Sigmoid colon (tissue), 7 donors: ENCODE data around the gene PPP4C. TPM values are rescaled to one million over a fixed set of nuclear protein-coding genes. Genes with fewer than 3 reads are reported as not detected.

Experiments
- DNase-seq: peaks from one replicate; pipeline ENCODE4 v3.0.0-alpha.2; 2019
- H3K27ac ChIP-seq, 4 donors: fragments of 200-600 bp; sonication (generic); one replicate each; pipeline ENCODE4 v1.5.1; 2016 to 2019; ENCODE audit warnings: mild to moderate bottlenecking in 1 of 4
- H3K27me3 ChIP-seq, 3 donors: fragments of 200-600 bp; sonication (generic); one replicate each; pipeline ENCODE4 v1.5.1; 2019; ENCODE audit warnings: mild to moderate bottlenecking in 1 of 3
- H3K36me3 ChIP-seq, 4 donors: fragments of 200-600 bp; sonication (generic); one replicate each; pipeline ENCODE4 v1.5.1; 2016 to 2019
- H3K4me1 ChIP-seq, 4 donors: fragments of 200-600 bp; sonication (generic); one replicate each; pipeline ENCODE4 v1.5.1; 2017 to 2019
- H3K4me3 ChIP-seq, 4 donors: fragments of 200-600 bp; sonication (generic); one replicate each; pipeline ENCODE4 v1.5.1; 2017 to 2019; ENCODE audit warnings: mild to moderate bottlenecking in 2 of 4, moderate library complexity in 1 of 4
- H3K9me3 ChIP-seq, 4 donors: fragments of 200-600 bp in 3 of 4; sonication (generic) in 3 of 4; one replicate each; pipeline versions ENCODE4 v1.5.1 to v1.6.1; 2013 to 2019
- EP300 ChIP-seq, 4 donors: sonication (generic); formaldehyde crosslinking; IDR thresholded peaks; one replicate each; pipeline ENCODE4 v1.6.1; 2017; ENCODE audit warnings: antibody characterized with exemption in 4 of 4
- POLR2A ChIP-seq, 2 donors: fragments of 450-650 bp; IDR thresholded peaks; one replicate each; pipeline ENCODE4 v1.6.1; 2016; ENCODE audit warnings: antibody characterized with exemption in 2 of 2, mild to moderate bottlenecking in 2 of 2, moderate library complexity in 2 of 2
- POLR2AphosphoS5 ChIP-seq, 4 donors: sonication (generic); formaldehyde crosslinking; IDR thresholded peaks; one replicate each; pipeline ENCODE4 v1.6.1; 2017; ENCODE audit warnings: antibody characterized with exemption in 4 of 4
- WGBS, 2 donors: extraction: QIAGEN DNeasy Blood & Tissue Kit; methylation state at CpG; one replicate each; pipeline ENCODE4 v1.1.7; 2013; 5-methylcytosine and 5-hydroxymethylcytosine counted together
- intact Hi-C: fragments of 100-400 bp; cut with DNase I; formaldehyde crosslinking; loops from one replicate; pipeline ENCODE4 v1.15.1; 2023
- polyA plus RNA-seq, 3 donors: library from polyadenylated mRNA; stranded (reverse); fragments of 200-250 nt; gene quantifications; one replicate each; pipeline ENCODE4 v1.2.3, GENCODE V29; 2013
- total RNA-seq, 4 donors: library from RNA; depleted of rRNA; stranded (reverse); fragments of >200 nt; gene quantifications; one replicate each; pipeline ENCODE4 v1.1.0, GENCODE V29; 2016
- TF ChIP-seq, protein P1 (sequence below), 4 experiments: fragments of 450-650 bp in 3 of 4; fragments of 200-600 bp in 1 of 4; IDR thresholded peaks; one replicate each; pipeline ENCODE4 v1.5.1; 2016 to 2019; ENCODE audit warnings: antibody characterized with exemption in 4 of 4, mild to moderate bottlenecking in 3 of 4, moderate library complexity in 2 of 4
- donor health status: healthy with polysubstance abuse.
- donor health status: Bipolar disorder and iron deficiency.
- donor health status: healthy.

PPP4C gene
- total and polyA plus RNA-seq, 7 donors: 39.2 to 155 (median 45.6) TPM

DNA sequence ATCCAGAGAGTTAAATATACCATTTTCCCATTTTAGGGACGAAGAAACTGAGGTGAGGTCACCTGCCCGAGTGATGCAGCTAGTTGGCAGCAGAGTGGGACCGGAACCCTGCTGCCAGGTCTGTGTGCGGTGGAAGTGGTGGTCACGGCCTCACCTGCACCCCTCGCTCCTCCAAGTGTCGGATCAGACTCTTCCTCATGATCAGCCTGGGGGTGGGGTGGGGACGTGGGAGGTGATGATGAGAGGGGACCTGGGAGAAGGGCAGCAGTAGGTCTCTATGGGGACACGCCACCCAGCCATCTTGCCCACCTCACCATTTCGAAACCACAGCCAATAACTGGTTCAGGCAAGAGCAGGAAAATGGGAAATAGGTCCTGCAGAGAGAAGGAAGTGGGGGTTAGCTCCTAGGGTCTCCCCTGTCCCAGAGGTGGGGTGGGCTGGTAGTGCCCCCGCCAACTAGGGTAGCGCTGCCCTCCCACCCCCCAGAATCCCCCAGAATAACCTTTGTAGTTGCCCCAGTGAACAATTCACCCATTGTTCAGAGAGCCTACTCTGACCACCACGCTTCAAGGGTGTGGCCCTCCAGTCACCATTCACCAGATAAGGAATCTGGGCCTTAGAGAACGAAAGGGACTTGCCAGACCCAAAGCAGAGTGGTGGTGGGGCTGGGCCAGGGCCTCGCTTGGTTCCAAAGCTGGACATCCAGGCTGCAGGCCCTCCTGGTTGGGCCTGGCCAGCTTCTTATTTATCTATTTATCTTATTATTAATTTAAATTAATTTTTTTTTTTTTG is 32.5 kb downstream of the PPP4C start:
- 75 to 87% methylated on average over 15 of the region's 15 CpGs for WGBS, 2 donors
- TF ChIP-seq POLR2A (IDR thresholded peaks at IDR 0.05): no peak
- TF ChIP-seq, protein P1, sequence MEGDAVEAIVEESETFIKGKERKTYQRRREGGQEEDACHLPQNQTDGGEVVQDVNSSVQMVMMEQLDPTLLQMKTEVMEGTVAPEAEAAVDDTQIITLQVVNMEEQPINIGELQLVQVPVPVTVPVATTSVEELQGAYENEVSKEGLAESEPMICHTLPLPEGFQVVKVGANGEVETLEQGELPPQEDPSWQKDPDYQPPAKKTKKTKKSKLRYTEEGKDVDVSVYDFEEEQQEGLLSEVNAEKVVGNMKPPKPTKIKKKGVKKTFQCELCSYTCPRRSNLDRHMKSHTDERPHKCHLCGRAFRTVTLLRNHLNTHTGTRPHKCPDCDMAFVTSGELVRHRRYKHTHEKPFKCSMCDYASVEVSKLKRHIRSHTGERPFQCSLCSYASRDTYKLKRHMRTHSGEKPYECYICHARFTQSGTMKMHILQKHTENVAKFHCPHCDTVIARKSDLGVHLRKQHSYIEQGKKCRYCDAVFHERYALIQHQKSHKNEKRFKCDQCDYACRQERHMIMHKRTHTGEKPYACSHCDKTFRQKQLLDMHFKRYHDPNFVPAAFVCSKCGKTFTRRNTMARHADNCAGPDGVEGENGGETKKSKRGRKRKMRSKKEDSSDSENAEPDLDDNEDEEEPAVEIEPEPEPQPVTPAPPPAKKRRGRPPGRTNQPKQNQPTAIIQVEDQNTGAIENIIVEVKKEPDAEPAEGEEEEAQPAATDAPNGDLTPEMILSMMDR (IDR thresholded peaks at IDR 0.05): no peak
- TF ChIP-seq POLR2AphosphoS5 (IDR thresholded peaks at IDR 0.05): no peak
- no peak for TF ChIP-seq EP300 (IDR thresholded peaks at IDR 0.05)
- no peak overlapping the region for H3K27ac ChIP-seq
- H3K36me3 ChIP-seq: peaks cover 0 to 66% (median 19%) of the 10 kb centered on the region in 4 donors
- intact Hi-C loops: no loop called here
- DNase-seq: no peak
- no peaks in the 10 kb centered on the region for H3K9me3 ChIP-seq
- H3K27me3 ChIP-seq: no peaks in the 10 kb centered on the region
- no peak overlapping the region for H3K4me3 ChIP-seq
- no peaks in the 10 kb centered on the region for H3K4me1 ChIP-seq

DNA sequence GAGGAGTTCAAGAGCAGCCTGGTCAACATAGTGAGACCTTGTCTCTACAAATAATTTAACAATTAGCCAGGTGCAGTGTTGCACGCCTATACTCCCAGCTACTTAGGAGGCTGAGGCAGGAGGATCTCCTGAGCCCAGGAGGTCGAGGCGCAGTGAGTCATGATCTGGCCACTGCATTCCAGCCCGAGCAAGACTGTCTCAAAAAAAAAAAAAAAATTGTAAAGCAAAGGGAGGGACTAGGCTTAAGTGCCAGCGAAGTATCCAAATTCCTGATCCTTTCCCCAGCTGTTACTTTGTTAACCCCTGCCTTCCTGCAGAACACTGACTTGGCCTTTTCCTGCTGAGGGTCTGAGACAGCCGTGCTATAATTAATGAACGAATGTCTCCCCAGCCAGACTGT is 34.9 kb downstream of the PPP4C start:
- no peak overlapping the region for H3K27ac ChIP-seq
- no peak for TF ChIP-seq POLR2A (IDR thresholded peaks at IDR 0.05)
- TF ChIP-seq, protein P1 (IDR thresholded peaks at IDR 0.05): no peak
- no peak for TF ChIP-seq EP300 (IDR thresholded peaks at IDR 0.05)
- TF ChIP-seq POLR2AphosphoS5 (IDR thresholded peaks at IDR 0.05): no peak
- no peaks in the 10 kb centered on the region for H3K27me3 ChIP-seq
- 75 to 80% methylated on average over 7 of the region's 7 CpGs for WGBS, 2 donors
- no peak overlapping the region for H3K4me3 ChIP-seq
- peaks cover 5 to 73% (median 20%) of the 10 kb centered on the region in 4 donors for H3K36me3 ChIP-seq
- H3K4me1 ChIP-seq: no peaks in the 10 kb centered on the region
- no peaks in the 10 kb centered on the region for H3K9me3 ChIP-seq
- intact Hi-C loops: no loop called here
- no peak for DNase-seq

DNA sequence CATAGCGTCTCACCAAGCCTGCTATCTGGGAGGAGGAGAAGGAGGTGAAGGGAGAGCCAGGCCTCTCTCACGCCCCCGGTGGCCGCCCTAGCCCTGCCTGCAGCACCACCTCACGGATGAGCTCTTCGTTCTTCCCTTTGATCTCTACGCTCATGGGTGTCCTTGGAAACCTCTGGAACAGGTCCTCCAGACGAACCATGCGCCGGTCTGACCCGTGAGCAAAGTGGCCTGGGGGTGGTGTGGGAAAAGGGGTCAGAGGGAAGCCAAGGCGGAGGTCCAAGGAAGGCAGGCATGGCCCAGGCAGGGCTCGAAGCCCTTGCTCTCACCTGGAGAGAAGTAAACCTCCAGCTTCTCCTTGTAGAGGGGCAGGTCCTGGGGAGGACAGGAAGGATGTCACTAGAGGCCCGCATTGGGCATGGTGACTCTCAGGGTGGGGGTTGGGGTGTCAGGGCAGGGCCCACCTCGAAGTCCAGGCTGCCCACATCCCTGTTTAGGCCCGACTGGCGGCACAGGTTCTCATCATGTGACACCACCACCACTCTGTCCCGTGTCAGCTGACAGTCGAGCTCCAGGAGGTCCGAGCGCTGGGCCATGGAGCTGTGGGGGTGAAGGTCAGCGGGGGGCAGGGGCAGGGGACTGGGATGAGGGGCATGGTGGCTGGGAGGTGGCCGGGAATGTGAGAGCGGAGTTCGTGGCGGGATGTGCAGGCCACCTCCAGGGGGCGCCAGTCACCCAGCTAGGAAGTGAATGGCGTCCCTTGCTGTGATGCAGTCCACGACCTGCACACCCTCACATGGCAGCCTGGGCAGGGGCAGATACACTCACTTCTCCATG is 36.6 kb downstream of the PPP4C start:
- Histone ChIP-seq H3K4me1 (no peaks in the 10 kb centered on the region), H3K27ac (no peak overlapping the region), H3K4me3 (no peak overlapping the region), H3K9me3 (no peaks in the 10 kb centered on the region), H3K36me3 (peaks cover 19 to 84% (median 34%) of the 10 kb centered on the region in 4 donors), H3K27me3 (no peaks in the 10 kb centered on the region)
- DNase-seq: peak; percentile 81
- no peak for TF ChIP-seq POLR2AphosphoS5 (IDR thresholded peaks at IDR 0.05)
- TF ChIP-seq, protein P1 (IDR thresholded peaks at IDR 0.05): peak; percentile 29 to 68 (median 63)
- intact Hi-C loops: no loop called here
- 76 to 82% methylated on average over 29 of the region's 29 CpGs for WGBS, 2 donors

DNA sequence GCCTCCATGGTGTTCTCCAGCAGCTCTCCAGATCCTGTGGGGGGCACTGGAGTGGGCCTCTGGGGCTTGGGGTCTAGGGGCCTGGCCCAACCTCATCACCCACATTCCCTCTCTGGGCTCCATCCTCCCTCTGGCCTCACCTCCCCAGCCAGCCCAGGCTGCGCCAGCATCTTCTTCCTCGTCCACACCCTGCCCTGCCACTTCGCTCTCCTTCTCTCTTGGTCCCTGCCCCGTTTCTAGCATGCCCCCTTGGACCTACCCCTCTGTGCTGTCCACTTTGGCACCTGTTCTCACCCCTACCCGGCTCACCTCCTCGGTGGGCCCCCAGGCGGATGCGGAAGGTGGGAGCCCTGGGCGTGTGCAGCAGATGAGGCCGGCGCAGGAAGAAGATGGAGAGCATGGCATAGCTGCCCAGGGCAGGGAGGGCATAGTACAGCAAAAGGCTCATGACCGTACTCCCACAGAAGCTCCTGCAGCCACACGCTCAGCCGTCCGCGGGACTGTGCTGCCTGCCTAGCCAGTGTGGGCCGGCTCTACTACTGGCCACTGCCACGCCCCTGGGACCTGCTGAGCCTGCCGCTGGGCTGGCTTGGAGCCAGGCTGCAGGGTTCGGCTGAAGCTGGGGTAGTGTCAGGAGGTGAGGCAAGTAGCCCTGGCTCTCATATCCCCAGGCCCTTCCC is 37.4 kb downstream of the PPP4C start, which contains the start of gene GDPD3:
Gene GDPD3, minus strand, starts transcription at position 507 of the 680 bp plus-strand sequence. Its CDS starts 59 bp downstream, at position 448.
- H3K9me3 ChIP-seq: no peaks in the 10 kb centered on the region
- no peaks in the 10 kb centered on the region for H3K4me1 ChIP-seq
- intact Hi-C loops: no loop called here
- 23 to 72% methylated on average over 20 of the region's 20 CpGs for WGBS, 2 donors
- H3K4me3 ChIP-seq: no peak within 1 kb of the TSS
- no peaks in the 10 kb centered on the region for H3K27me3 ChIP-seq
- peaks cover 27 to 84% (median 38%) of the 10 kb centered on the region in 4 donors for H3K36me3 ChIP-seq
- TF ChIP-seq EP300 (IDR thresholded peaks at IDR 0.05) (no peak), POLR2AphosphoS5 (IDR thresholded peaks at IDR 0.05) (no peak), POLR2A (IDR thresholded peaks at IDR 0.05) (no peak)
- TF ChIP-seq, protein P1 (IDR thresholded peaks at IDR 0.05): no peak
- H3K27ac ChIP-seq: peak within 1 kb of the TSS in 1 of 4 donors; percentile 3
- DNase-seq: no peak
